Hepatocyte (in vitro differentiated cells): ENCODE measurements around the gene SCRN2.

Experiments
- EZH2 ChIP-seq: fragments of 200-600 bp; sonication (generic); IDR thresholded peaks from 2 replicates; pipeline ENCODE4 v1.6.1; 2016; ENCODE audit warnings: antibody characterized with exemption, mild to moderate bottlenecking, borderline replicate concordance
- TF ChIP-seq, protein P1 (sequence below): fragments of 200-600 bp; sonication (generic); IDR thresholded peaks from 2 replicates; pipeline ENCODE4 v1.5.1; 2016; ENCODE audit warnings: antibody characterized with exemption, mild to moderate bottlenecking; ENCODE audit not compliant: poor library complexity

DNA sequence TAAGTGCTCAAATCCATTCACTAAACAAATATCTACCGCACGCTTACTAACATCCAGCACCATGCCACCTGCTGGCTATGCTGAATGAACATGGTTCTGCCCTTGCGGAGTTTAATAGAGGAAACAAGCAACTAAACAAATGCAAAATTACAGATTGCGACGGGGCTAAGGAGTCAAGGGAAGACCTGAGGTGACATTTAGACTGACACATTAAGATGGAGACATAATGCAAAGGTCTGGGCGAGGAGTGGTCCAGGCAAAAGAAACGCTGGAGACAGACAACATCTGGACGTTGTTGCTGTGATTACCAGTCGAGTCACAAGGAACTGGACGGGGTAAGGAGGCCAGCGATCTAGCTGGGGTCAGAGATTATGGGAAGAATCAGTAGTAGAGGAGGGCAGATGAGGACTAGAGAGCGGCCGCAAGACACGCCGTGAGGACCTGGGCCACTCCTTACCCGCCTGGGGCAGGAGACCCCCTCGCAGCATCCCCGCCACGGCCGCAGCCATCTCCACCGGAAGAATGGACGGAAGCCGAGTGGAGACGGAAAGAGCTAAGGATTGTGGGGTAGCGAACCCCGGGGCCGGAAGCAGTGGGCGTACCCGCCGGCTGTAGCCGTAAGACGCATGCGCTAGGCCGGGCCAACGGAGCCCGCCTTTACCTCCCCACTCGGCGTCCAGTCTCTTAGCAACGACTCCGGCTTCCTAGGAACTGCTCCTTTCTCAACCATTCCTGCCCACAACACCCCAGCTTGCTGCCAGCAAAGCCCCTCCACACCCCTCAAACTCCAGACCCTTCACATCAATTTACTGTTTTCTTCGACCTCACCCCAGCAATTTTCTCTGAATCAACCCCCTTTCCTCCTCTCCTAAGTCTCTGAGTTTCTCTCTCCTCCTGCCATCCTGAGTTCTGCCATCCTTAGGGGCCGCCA, 9.8 kb downstream of the SCRN2 start, which contains the start of the genes LRRC46 and MRPL10:
- TF ChIP-seq, protein P1, sequence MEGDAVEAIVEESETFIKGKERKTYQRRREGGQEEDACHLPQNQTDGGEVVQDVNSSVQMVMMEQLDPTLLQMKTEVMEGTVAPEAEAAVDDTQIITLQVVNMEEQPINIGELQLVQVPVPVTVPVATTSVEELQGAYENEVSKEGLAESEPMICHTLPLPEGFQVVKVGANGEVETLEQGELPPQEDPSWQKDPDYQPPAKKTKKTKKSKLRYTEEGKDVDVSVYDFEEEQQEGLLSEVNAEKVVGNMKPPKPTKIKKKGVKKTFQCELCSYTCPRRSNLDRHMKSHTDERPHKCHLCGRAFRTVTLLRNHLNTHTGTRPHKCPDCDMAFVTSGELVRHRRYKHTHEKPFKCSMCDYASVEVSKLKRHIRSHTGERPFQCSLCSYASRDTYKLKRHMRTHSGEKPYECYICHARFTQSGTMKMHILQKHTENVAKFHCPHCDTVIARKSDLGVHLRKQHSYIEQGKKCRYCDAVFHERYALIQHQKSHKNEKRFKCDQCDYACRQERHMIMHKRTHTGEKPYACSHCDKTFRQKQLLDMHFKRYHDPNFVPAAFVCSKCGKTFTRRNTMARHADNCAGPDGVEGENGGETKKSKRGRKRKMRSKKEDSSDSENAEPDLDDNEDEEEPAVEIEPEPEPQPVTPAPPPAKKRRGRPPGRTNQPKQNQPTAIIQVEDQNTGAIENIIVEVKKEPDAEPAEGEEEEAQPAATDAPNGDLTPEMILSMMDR = peak; percentile 56
- TF ChIP-seq EZH2 = no peak
